Neuronal stem cell (in vitro differentiated cells): ENCODE results near the gene COL1A1. TPM values are rescaled to one million over a fixed set of nuclear protein-coding genes. Genes with fewer than 3 reads are reported as not detected.

Experiments used
- small RNA-seq: library from polyadenylated mRNA; stranded (forward); fragments of <200 nt; extraction: miRNeasy Mini kit (QIAGEN cat#:217004); gene quantifications from one replicate; pipeline ENCODE3, GENCODE V24; 2013; ENCODE audit not compliant: insufficient read depth

The COL1A1 gene

Small RNA genes lying within 50 kb of the gene (small RNA-seq; reads per million reads assigned to genes)
- not detected for gene SUMO2P7
